GM18507 (cell line): ENCODE results near the gene SNCA.

ENCODE experiments used
- DNase-seq: peaks from one replicate; pipeline ENCODE4 v3.0.0; 2011; ENCODE audit warnings: low read depth; ENCODE audit not compliant: insufficient read length; ENCODE audit errors: extremely low spot score
- FAIRE-seq: peaks from 2 replicates; lab custom pipeline; 2011; peaks lifted over from hg19 to GRCh38; lab: Jason Lieb, UNC

SNCA gene

DNA sequence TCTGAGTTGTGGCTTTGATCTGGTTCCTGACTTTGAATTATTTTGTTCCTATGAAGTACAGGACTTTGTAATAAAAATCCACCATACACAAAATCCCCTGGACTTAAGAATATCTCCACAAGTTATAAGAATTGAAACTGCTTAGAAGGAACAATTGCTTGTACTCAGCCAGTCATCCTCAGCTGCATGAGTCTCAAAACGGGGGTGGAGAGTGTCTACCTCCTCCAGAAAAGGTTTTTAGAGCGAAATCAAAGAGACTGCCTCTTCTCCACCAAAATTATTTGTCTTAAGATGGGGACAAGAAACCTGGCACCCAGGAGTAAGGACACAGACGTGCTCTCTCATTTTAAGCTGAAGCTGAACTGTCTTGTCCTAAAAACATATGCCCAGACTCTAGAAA, 74.7 kb downstream of the SNCA start:
- DNase-seq: no peak
- no peak for FAIRE-seq

GRCh38 chr4:89759426-89759825, 77.5 kb downstream of the SNCA start:
- no peak for FAIRE-seq
- no peak for DNase-seq

DNA sequence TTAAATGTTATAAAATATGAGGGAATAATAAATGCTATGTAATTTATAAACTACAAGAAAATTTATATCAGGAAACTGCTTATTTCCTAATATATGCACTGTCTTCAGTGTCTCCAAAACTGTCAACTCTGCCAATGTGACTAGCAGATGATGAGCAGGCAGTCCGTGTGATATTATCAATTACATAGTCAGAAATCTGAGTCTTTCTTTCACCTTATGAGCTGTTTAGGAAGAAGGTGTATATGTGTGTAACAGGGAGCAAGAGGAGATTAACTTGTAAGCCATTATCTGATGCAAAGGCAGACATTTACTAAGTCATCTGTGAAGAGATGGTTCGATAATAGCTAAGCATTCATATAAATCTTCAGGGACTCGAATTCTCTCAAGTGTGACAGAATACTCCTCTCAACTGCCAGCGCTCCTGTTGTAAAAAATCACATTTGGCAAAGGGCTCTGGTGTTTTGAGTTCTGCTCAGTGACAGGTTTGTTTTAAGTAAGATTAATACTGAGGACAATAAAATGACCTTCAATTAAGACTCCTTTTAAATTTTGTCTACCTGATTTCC, 79.7 kb downstream of the SNCA start:
- FAIRE-seq: no peak
- no peak for DNase-seq

DNA sequence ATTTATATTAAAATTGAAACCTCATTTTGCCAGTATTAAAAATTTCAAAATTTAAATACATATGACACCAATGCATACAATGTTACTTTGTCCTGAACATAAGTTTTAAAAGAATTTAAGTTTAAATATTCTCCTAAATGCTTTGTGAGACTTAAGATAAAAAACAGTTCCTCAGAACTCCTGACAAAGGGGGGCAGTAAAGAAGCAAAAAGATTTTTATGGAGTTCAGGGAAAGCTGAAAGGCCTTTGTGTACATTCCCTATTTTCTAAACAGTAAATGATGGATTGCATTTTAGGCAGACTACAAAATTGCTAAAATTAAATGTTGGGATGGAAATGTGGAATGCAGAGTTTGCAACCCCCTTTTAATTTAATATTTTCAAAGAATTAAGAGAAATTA, 81.7 kb downstream of the SNCA start:
- DNase-seq (no peak), FAIRE-seq (no peak)

DNA sequence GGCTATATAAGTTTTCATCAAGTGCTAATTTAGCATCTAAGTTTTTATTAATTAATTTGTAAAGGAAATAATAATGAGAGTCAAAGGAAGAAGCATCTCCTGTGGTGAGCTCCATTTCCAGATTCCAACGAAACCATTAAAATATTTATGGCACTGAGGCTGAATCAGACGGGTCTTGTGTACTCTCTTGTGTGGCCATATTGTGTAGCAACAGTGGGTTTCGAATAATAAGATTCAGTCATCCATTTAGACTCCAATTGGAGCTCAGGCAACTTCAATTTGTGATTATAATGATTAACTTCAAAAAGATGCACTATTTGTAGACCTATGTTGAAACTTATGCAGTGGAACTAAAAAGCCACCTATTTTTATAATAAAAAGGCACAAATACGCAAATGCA, 82.4 kb downstream of the SNCA start:
- DNase-seq: no peak
- no peak for FAIRE-seq

DNA sequence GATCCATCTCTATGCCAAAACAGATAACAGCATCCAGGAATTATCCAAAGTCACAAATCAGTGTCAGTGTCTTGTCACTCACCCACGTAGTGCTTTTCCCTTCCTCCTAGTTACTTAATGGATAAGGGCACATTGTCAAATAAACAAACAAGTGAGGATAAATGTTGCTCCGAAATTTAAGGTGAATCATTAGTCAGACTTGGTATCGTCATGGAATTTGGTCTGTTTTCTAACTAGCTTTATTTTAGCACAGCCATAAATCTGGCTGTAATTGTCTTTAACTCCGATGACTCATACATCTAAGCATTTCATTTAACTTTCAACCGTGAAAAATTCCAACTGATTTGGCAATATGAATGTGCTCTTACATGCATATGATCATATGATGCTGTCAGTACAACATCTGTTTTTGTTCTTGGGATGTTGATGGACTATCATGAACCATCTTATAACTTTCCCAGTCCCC, 83.3 kb downstream of the SNCA start:
- no peak for FAIRE-seq

GRCh38 chr4:89752932-89753598, 83.9 kb downstream of the SNCA start:
- DNase-seq (no peak), FAIRE-seq (no peak)

More for the DNA sequence above, 83.3 kb downstream of the SNCA start:
- no peak for DNase-seq

DNA sequence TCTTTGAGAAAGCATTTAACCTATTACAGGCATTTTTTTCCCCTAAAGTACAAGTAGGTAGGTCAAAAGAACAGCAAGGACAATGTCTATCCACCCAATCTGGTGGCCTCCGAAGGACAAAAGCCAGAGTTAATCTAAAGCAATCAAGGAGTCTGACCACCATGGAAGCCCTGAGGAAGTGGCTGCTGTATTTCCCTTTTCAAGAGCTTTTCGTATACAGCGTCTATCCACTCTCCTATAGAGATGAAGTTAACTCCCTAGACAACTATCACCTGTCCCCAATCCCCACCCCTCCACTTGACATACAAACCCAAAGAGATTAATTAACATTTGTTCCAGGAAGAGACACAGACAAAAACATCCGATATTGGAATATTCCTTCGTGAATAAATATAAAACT, 85.5 kb downstream of the SNCA start:
- no peak for DNase-seq
- no peak for FAIRE-seq

GRCh38 chr4:89746377-89746776, 90.6 kb downstream of the SNCA start:
- DNase-seq (no peak), FAIRE-seq (no peak)

DNA sequence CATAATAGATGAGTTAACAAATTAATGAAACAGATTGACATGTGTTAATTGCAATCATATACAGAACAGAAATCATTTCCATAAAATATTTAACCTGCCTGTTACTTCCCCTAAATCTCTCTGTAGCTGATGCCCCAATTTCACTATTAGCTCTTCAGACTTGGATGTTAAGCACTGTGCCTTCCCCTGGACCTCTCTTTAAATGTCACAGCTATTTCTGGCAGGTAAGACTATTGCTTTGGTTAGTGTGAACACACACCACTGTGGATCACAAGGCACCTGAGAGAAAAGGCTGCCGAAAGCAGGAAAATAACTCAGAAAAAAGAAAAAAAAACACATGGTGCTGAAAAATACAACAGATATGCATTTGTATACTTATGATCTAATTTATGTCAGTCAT, 91.3 kb downstream of the SNCA start:
- no peak for FAIRE-seq
- DNase-seq: no peak

GRCh38 chr4:89744914-89745313, 92.0 kb downstream of the SNCA start:
- FAIRE-seq (no peak), DNase-seq (no peak)

GRCh38 chr4:89741768-89742167, 95.2 kb downstream of the SNCA start:
- FAIRE-seq (no peak), DNase-seq (no peak)

DNA sequence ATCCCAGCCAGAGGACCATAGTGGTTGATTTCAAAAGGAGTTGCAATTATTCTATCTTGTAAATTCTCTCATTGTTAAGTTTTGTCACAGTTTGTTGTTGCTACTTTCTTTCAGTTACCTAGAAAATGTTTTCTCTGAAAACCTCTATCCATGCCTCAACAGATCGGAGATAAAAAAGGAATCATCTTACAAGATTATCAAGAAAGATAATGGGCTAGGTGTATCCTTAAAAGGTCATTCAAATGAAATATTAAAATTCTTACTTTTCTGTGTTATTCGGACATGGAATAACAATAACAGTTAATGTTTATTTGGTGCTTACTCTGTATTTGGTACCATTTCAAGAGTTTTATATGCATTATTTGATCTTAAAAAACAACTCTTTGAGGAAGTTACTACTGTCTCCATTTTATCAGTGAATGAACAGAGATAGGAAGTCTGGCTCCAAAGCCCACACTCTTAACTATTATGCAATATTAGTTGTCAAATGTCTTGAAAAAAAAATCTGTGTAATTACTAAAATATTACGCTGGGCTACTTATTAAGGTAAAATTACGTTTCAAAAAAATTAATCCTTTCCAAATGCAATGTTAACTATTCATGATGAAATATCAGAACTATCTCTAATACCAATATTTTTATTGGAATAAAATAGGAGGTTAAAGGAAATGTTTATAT, 97.5 kb downstream of the SNCA start:
- FAIRE-seq: no peak

DNA sequence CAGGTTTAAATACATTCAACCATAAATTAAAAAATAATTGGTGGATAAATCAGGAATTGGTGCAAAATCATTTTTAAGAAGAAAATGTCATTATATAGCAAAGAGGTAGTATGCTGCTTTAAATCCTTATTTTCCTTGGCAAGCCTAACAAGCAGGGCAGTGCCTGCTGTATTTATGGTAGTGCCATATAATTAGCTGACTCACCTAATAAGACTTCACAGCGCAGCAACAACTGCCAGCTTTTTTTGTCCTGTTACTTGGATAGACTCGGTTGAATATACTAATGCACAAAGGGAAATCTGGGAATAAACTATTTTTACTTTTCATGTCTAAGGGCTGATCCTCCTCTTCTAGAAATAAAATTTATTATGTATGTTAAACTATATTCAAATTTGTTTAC, 99.1 kb downstream of the SNCA start:
- FAIRE-seq: no peak
- DNase-seq: no peak

More for the DNA sequence above, 97.5 kb downstream of the SNCA start:
- no peak for DNase-seq

GRCh38 chr4:89733946-89734345, 103.0 kb downstream of the SNCA start:
- DNase-seq (no peak), FAIRE-seq (no peak)

- DNase-seq (no peak), FAIRE-seq (no peak)
These were observed 109.7 kb downstream of the SNCA start for GRCh38 chr4:89727238-89727637.

DNA sequence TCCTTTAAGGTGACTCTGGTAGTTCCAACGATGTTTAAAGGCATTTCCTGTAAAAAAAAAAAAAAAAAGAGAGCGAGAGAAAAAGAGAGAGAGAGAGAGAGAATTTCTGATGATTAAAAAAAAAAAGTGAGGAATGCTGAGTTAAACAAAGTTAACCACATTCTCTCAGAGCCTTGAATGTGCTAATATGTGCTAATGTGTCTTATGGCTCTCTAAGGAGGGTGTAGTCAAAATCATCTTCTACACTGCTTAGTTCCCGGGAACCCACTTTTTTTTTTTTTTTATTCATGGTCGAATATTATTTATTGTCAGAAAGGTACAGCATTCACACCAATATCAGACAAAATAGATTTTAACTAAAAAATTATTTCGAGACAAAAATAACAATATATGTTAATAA, 111.7 kb downstream of the SNCA start:
- DNase-seq (no peak), FAIRE-seq (no peak)

DNA sequence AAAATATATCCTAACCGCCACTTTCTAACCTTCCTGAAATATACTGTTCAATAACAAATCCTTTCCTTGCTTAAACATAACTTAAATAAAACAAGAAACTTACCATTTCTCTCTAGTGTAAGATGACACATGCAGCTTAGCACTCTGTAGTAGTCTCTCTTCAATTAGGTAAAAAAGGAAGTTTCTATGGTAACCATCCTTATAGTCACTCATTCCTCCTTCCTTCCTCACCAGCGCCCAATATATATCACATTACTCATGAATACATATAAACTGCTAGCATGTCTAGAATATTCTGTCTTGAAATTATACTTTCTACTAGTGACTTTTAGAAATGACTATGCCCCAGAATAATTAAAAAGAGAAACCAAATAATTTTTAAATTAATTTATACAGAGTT, 112.2 kb downstream of the SNCA start:
- FAIRE-seq (no peak), DNase-seq (no peak)

DNA sequence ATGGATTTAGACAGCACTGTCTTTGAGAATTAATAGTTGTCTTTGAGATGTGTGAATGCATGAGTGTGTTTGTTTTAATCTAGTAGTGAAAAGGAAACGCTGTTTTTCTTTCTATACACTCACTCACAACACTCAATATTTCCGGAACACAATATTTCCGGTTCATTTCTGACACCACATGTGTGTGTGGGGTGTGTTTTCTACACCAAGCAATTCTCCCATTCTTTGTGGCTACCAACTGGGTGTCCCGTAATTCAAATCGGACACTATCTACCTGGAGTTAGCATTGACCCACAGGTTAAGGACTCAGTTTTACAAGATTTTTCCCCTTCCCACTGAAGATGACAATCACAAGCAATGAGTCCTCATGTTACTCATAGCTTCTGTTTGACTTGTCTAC, 113.9 kb downstream of the SNCA start:
- no peak for FAIRE-seq
- DNase-seq: no peak

DNA sequence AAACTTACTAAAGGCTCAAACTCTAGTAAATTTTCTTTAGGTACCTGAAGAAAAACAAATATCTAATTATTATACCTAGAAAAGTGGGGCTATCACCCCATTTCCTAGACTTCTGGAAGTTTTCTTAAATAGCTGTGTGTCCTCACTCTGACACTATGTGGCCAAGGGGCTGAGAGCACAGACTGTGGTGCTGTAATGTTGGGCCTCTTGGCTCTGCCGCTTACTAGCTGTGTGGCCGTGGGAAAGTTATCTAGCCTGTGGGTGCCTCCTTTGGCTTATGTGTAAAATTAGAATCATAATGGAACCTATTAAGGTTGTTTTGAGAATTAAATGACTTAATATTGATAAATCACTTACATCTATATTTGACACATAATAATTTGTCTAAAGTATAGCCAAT, 114.4 kb downstream of the SNCA start:
- no peak for DNase-seq
- FAIRE-seq: no peak

DNA sequence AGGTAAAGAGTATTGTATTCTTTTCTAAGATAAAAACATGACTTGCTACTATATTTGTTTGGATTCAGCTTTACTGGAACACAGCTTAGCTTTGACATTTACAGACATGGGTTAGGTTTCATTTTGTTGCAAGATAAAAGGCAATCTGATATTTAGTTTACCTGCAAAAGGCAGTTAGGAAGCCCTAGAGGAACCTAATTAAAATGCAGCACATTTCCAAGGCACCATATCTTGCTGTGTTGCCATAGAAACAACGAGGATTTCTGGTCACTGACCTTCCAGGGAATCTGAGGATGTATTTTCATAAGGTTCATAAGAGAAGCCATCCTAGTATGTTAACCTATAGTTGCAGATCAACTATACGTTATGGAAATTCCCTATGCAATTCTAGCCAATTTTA, 116.0 kb downstream of the SNCA start:
- no peak for FAIRE-seq
- DNase-seq: no peak
